Type B pancreatic cell (in vitro differentiated cells): ENCODE results near the gene XRCC4. TPM values are rescaled to one million over a fixed set of nuclear protein-coding genes. Genes with fewer than 3 reads are reported as not detected.

Experiments used
- DNase-seq: peaks from one replicate; pipeline ENCODE4 v3.0.0; 2021; ENCODE audit warnings: mixed read lengths; ENCODE audit not compliant: unreplicated experiment; ENCODE audit errors: extremely low spot score
- H3K27ac Mint-ChIP-seq: 2 replicates; pipeline ENCODE4 v1.8.0; 2021; ENCODE audit warnings: mild to moderate bottlenecking, mixed read lengths
- H3K27me3 Mint-ChIP-seq: 2 replicates; pipeline ENCODE4 v1.8.0; 2021; ENCODE audit warnings: mixed read lengths
- H3K36me3 Mint-ChIP-seq: 2 replicates; pipeline ENCODE4 v1.8.0; 2021; ENCODE audit warnings: mixed read lengths
- H3K4me1 Mint-ChIP-seq: one replicate; pipeline ENCODE4 v1.8.0; 2021; ENCODE audit warnings: mixed read lengths; ENCODE audit not compliant: unreplicated experiment
- H3K4me3 Mint-ChIP-seq: 2 replicates; pipeline ENCODE4 v1.8.0; 2021; ENCODE audit warnings: mild to moderate bottlenecking, mixed read lengths
- H3K9me3 Mint-ChIP-seq: 2 replicates; pipeline ENCODE4 v1.8.0; 2021; ENCODE audit warnings: mixed read lengths
- CTCF ChIP-seq: fragments of 200-600 bp; sonication (generic); conservative IDR thresholded peaks from 2 replicates; pipeline ENCODE4 v1.5.0; 2021; ENCODE audit warnings: antibody characterized with exemption, mild to moderate bottlenecking
- total RNA-seq: library from RNA; stranded (reverse); gene quantifications from 2 replicates; pipeline ENCODE4 v1.2.1, GENCODE V29; 2021; ENCODE audit warnings: low replicate concordance

Gene XRCC4
- total RNA-seq, 1 donor from 2014 or later: 7.4 TPM

GRCh38 chr5:83169571-83170337 lies 92.4 kb downstream of the XRCC4 start:
- Mint-ChIP-seq H3K4me1 (no peaks in the 10 kb centered on the region), H3K4me3 (no peak overlapping the region), H3K27ac (no peak overlapping the region), H3K36me3 (no peaks in the 10 kb centered on the region), H3K9me3 (no peaks in the 10 kb centered on the region), H3K27me3 (no peaks in the 10 kb centered on the region)
- no peak for TF ChIP-seq CTCF
- DNase-seq: no peak

GRCh38 chr5:83172011-83172410 lies 94.7 kb downstream of the XRCC4 start:
- Mint-ChIP-seq H3K4me1 (no peaks in the 10 kb centered on the region), H3K27me3 (no peaks in the 10 kb centered on the region), H3K9me3 (no peaks in the 10 kb centered on the region), H3K27ac (no peak overlapping the region), H3K36me3 (no peaks in the 10 kb centered on the region), H3K4me3 (no peak overlapping the region)
- DNase-seq: no peak
- no peak for TF ChIP-seq CTCF

DNA sequence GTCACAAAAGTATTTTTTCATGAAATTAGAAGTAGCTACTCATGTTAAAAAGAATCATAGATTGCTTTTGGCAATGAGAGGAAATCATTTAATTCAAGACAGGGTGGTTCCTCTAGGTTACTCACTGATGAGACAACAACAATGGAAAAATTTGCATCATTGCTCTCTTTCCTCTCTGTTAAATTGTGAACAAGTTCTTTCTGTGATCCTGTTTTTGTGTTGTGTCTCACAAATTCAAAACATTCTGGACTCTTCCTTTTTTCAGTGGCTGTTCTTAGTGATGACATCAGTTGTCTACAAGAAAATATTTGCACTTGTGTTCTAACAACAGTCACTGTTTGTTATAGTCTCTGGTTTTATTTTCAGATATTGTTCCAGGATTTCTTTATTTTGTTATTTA lies 95.3 kb downstream of the XRCC4 start:
- Mint-ChIP-seq H3K27me3 (no peaks in the 10 kb centered on the region), H3K27ac (no peak overlapping the region), H3K36me3 (no peaks in the 10 kb centered on the region), H3K4me3 (no peak overlapping the region), H3K9me3 (no peaks in the 10 kb centered on the region), H3K4me1 (no peaks in the 10 kb centered on the region)
- TF ChIP-seq CTCF: no peak
- no peak for DNase-seq

GRCh38 chr5:83173826-83174225 lies 96.5 kb downstream of the XRCC4 start:
- no peak for DNase-seq
- no peak overlapping the region for H3K27ac Mint-ChIP-seq
- H3K4me3 Mint-ChIP-seq: no peak overlapping the region
- no peaks in the 10 kb centered on the region for H3K36me3 Mint-ChIP-seq
- H3K9me3 Mint-ChIP-seq: no peaks in the 10 kb centered on the region
- no peaks in the 10 kb centered on the region for H3K27me3 Mint-ChIP-seq
- TF ChIP-seq CTCF: no peak
- H3K4me1 Mint-ChIP-seq: no peaks in the 10 kb centered on the region

DNA sequence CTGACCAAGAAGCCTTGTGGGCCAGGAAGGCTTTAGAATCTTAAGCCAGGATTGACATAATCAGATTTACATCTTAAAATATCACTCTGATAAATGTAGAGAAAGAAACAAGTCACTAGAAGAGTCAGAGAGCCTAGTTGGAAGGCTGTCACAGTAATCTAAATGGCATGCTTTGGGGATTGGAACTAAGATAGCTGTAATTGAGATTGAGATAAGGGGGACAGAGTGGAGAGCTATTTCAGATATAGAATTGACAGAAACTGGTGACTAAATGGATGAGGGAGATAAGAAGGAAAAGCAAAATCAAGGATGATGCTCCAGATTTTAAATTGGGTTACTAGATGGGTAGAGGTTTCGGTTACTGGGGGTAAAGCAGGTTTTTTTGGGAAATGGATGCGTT lies 100.5 kb downstream of the XRCC4 start:
- Mint-ChIP-seq H3K27me3 (no peaks in the 10 kb centered on the region), H3K9me3 (no peaks in the 10 kb centered on the region), H3K4me3 (no peak overlapping the region), H3K4me1 (no peaks in the 10 kb centered on the region), H3K36me3 (no peaks in the 10 kb centered on the region), H3K27ac (no peak overlapping the region)
- no peak for DNase-seq
- no peak for TF ChIP-seq CTCF
